Ishikawa (cell line): ENCODE results near the gene RELCH.
A peak's percentile ranks its signal among the peaks of the same experiment; 100 is the strongest.

ENCODE experiments used
- CEBPB ChIP-seq: IDR thresholded peaks from 2 replicates; pipeline ENCODE4 v1.6.1; 2012
- CREB1 ChIP-seq: IDR thresholded peaks from 2 replicates; pipeline ENCODE4 v1.6.1; 2012; ENCODE audit warnings: low read depth
- EGR1 ChIP-seq: IDR thresholded peaks from 2 replicates; pipeline ENCODE4 v1.6.1; 2012
- EP300 ChIP-seq: IDR thresholded peaks from 2 replicates; pipeline ENCODE4 v1.6.1; 2012; ENCODE audit warnings: borderline replicate concordance
- FOXM1 ChIP-seq: IDR thresholded peaks from 2 replicates; pipeline ENCODE4 v1.6.1; 2012; ENCODE audit warnings: low read depth, borderline replicate concordance
- MAX ChIP-seq: IDR thresholded peaks from 2 replicates; pipeline ENCODE4 v1.6.1; 2012
- NFIC ChIP-seq: IDR thresholded peaks from 2 replicates; pipeline ENCODE4 v1.6.1; 2012
- RAD21 ChIP-seq: IDR thresholded peaks from 2 replicates; pipeline ENCODE4 v1.6.1; 2012; ENCODE audit warnings: low read depth
- TAF1 ChIP-seq: IDR thresholded peaks from 2 replicates; pipeline ENCODE4 v1.6.1; 2012; ENCODE audit warnings: low read depth, mild to moderate bottlenecking
- TCF12 ChIP-seq: IDR thresholded peaks from 2 replicates; pipeline ENCODE4 v1.6.1; 2012; ENCODE audit warnings: low read depth
- TEAD4 ChIP-seq: IDR thresholded peaks from 2 replicates; pipeline ENCODE4 v1.6.1; 2012
- USF1 ChIP-seq: IDR thresholded peaks from 2 replicates; pipeline ENCODE4 v1.6.1; 2012
- YY1 ChIP-seq: IDR thresholded peaks from 2 replicates; pipeline ENCODE4 v1.6.1; 2012; ENCODE audit warnings: low read depth
- ZBTB7A ChIP-seq: IDR thresholded peaks from 2 replicates; pipeline ENCODE4 v1.6.1; 2012; ENCODE audit warnings: low read depth
- TF ChIP-seq, protein P1 (sequence below): IDR thresholded peaks from 2 replicates; pipeline ENCODE4 v1.6.1; 2012; ENCODE audit warnings: low read depth, mild to moderate bottlenecking

Gene RELCH

GRCh38 chr18:62186774-62187542 is at the start of gene RELCH, which contains the start of gene PIGN:
Gene RELCH (plus strand): TSS chr18:62187255. CDS start chr18:62187506, 251 bp downstream.
Gene PIGN (minus strand): TSS chr18:62187056. CDS start chr18:62161353, 25,703 bp downstream.
- 0 out of 2 replicates have a peak, but pooled peaks have one; percentile 5 for TF ChIP-seq EGR1
- no peak for TF ChIP-seq RAD21
- TF ChIP-seq YY1 = peak; percentile 88
- TF ChIP-seq CEBPB = no peak
- TF ChIP-seq TAF1 = peak; percentile 67
- TF ChIP-seq USF1 = 0 out of 2 replicates have a peak, but pooled peaks have one; percentile 4
- peak; percentile 47; the same call in 1 of the 2 replicates for TF ChIP-seq ZBTB7A

DNA sequence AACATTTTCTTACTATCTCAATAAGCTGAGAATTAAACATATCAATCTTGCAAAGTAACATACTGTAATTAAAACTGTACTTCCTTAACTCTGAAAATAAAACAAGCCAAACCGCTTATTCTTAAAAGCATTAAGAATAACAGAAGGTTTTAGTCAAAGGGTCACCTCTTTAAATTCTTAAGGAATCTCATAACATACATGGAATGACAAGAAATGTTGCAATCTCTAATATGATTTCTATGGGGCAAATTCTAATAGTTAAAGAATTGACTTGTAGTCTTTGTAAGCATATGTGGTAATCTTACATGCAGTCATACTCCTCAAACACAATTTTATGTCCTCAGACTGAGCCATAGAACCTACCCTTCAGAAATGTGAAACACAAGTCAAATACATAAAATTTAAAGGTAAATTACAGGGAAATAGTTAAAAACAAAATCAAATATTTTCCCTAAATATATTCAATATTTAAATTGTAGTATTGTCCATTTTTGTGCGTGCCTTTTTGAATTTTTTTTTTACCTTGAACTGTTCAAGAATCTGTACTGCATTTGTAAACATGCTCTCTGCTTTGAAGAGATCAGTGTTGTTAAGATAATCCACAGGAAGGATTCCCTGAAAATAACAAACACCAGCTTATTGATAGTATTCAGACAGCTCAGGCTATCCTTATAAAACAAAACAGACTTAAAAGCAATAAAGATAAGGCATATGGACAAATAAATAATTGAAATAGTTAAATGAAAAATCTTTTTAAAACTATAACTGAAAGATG is 48.4 kb upstream of the RELCH start:
- TF ChIP-seq USF1 = no peak
- TF ChIP-seq TAF1 = no peak
- no peak for TF ChIP-seq ZBTB7A
- TF ChIP-seq CREB1 = no peak
- TF ChIP-seq, protein P1, sequence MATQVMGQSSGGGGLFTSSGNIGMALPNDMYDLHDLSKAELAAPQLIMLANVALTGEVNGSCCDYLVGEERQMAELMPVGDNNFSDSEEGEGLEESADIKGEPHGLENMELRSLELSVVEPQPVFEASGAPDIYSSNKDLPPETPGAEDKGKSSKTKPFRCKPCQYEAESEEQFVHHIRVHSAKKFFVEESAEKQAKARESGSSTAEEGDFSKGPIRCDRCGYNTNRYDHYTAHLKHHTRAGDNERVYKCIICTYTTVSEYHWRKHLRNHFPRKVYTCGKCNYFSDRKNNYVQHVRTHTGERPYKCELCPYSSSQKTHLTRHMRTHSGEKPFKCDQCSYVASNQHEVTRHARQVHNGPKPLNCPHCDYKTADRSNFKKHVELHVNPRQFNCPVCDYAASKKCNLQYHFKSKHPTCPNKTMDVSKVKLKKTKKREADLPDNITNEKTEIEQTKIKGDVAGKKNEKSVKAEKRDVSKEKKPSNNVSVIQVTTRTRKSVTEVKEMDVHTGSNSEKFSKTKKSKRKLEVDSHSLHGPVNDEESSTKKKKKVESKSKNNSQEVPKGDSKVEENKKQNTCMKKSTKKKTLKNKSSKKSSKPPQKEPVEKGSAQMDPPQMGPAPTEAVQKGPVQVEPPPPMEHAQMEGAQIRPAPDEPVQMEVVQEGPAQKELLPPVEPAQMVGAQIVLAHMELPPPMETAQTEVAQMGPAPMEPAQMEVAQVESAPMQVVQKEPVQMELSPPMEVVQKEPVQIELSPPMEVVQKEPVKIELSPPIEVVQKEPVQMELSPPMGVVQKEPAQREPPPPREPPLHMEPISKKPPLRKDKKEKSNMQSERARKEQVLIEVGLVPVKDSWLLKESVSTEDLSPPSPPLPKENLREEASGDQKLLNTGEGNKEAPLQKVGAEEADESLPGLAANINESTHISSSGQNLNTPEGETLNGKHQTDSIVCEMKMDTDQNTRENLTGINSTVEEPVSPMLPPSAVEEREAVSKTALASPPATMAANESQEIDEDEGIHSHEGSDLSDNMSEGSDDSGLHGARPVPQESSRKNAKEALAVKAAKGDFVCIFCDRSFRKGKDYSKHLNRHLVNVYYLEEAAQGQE = no peak
- no peak for TF ChIP-seq YY1
- no peak for TF ChIP-seq NFIC
- TF ChIP-seq EGR1 = no peak
- TF ChIP-seq MAX = no peak
- no peak for TF ChIP-seq TEAD4

GRCh38 chr18:62140259-62140658 is 46.8 kb upstream of the RELCH start:
- TF ChIP-seq, protein P1 = no peak
- no peak for TF ChIP-seq ZBTB7A
- TF ChIP-seq RAD21 = no peak
- no peak for TF ChIP-seq EP300
- no peak for TF ChIP-seq TAF1
- no peak for TF ChIP-seq USF1

DNA sequence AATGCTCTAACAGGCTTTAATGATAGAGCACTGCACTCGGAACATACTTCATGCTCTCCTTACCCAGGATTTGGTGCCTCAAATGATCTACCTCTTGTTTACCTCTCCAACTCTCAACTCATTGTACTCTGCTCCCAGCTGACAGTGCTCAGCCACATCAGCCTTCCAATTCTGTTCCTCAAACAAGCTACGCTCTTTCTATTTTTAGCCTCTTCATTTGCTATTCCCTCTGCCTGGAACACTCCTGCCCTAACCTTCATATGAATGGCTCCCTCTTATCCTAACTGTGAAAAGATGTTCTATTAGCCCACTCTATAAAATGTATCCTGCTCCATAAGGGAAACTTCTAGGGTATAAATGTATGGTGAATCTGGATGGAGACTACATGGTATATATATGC is 42.7 kb upstream of the RELCH start:
- TF ChIP-seq TAF1 (no peak), EGR1 (no peak), TEAD4 (no peak), CEBPB (no peak), USF1 (no peak)

DNA sequence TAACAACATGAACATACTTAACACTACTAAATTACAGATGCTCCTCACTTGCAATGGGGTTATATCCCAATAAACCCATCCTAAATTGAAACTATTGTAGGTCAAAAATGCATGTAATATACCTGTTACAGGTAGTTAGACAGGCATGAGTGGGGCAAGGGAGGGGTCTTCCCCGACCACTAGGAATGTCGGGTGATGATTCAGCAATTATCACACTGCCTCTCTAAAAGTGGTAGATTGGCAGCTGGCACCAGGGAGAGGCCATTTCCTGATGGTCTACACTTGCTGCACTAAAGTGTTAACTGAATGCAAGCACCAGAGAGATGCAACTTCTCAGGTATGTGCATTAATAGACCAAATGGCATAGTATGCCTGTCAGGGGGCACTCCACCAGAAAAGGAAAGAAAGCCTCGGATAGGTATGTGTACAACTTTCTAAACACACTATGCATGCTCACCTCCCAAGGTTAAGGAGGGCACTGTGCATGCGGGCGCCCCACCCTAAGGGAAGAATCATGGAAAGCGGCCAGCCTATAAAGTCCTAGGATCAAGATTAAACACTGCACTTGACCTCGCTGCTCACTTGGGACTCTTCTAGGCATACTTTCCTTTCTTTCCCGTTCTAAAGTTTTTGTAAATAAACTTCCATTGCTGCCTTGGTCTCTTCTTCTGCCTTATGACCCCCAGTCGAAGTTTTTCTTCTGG is 35.8 kb upstream of the RELCH start:
- TF ChIP-seq CREB1 (no peak), TCF12 (no peak), EP300 (no peak), FOXM1 (no peak), RAD21 (no peak), NFIC (no peak), ZBTB7A (no peak), MAX (no peak), CEBPB (no peak), USF1 (no peak)
- TF ChIP-seq, protein P1 = no peak
